Gastroesophageal sphincter (tissue), 4 donors: ENCODE measurements around the gene PSEN2. TPM values are rescaled to one million over a fixed set of nuclear protein-coding genes. Genes with fewer than 3 reads are reported as not detected.

Source experiments
- ATAC-seq: fragments of 150-250 bp; one replicate; pipeline ENCODE4 v1.9.1; 2016; ENCODE audit warnings: mild to moderate bottlenecking, moderate library complexity
- H3K27ac ChIP-seq, 4 donors: fragments of 200-600 bp; sonication (generic) in 3 of 4; 1 replicate in 3 of 4; 2 replicates in 1 of 4; pipeline ENCODE4 v1.5.1; 2016 to 2019
- H3K27me3 ChIP-seq: fragments of 200-600 bp; sonication (generic); one replicate; pipeline ENCODE4 v1.5.1; 2019
- H3K36me3 ChIP-seq, 2 donors: fragments of 200-600 bp; sonication (generic); one replicate each; pipeline ENCODE4 v1.5.1; 2019; ENCODE audit warnings: control low read depth in 1 of 2
- H3K4me1 ChIP-seq, 3 donors: fragments of 200-600 bp; sonication (generic); 1 replicate in 2 of 3; 2 replicates in 1 of 3; pipeline ENCODE4 v1.5.1; 2016 to 2019; ENCODE audit warnings: control low read depth in 2 of 3
- H3K4me3 ChIP-seq, 2 donors: fragments of 200-600 bp; sonication (generic); one replicate each; pipeline ENCODE4 v1.5.1; 2019; ENCODE audit warnings: mild to moderate bottlenecking in 1 of 2, moderate library complexity in 1 of 2
- H3K9me3 ChIP-seq, 3 donors: fragments of 200-600 bp; sonication (generic); one replicate each; pipeline ENCODE4 v1.5.1; 2017 to 2019; ENCODE audit warnings: control low read depth in 2 of 3
- CTCF ChIP-seq, 4 experiments: fragments of 200-600 bp in 2 of 4; fragments of 450-650 bp in 2 of 4; sonication (generic) in 1 of 4; IDR thresholded peaks; one replicate each; pipeline ENCODE4 v1.5.1; 2017 to 2019; ENCODE audit warnings: antibody characterized with exemption in 4 of 4, mild to moderate bottlenecking in 2 of 4, moderate library complexity in 2 of 4
- EP300 ChIP-seq: sonication (generic); formaldehyde crosslinking; IDR thresholded peaks from one replicate; pipeline ENCODE4 v1.6.1; 2017; ENCODE audit warnings: antibody characterized with exemption, mild to moderate bottlenecking
- POLR2A ChIP-seq, 2 donors: fragments of 450-650 bp; IDR thresholded peaks; one replicate each; pipeline ENCODE4 v1.6.1; 2017; ENCODE audit warnings: antibody characterized with exemption in 2 of 2, mild to moderate bottlenecking in 2 of 2, moderate library complexity in 1 of 2
- POLR2AphosphoS5 ChIP-seq: sonication (generic); formaldehyde crosslinking; IDR thresholded peaks from one replicate; pipeline ENCODE4 v1.6.1; 2017; ENCODE audit warnings: antibody characterized with exemption
- WGBS, 2 donors: methylation state at CpG; one replicate each; pipeline ENCODE4 v1.1.5; 2018; ENCODE audit warnings: low coverage in 1 of 2; 5-methylcytosine and 5-hydroxymethylcytosine counted together
- total RNA-seq, 4 donors: library from RNA; depleted of rRNA; stranded (reverse); fragments of >200 nt; gene quantifications; one replicate each; pipeline ENCODE4 v1.1.0, GENCODE V29; 2016

The PSEN2 gene
- total RNA-seq, 4 donors from 2014 or later, result 41.4 to 64.4 (median 42.5) TPM

DNA sequence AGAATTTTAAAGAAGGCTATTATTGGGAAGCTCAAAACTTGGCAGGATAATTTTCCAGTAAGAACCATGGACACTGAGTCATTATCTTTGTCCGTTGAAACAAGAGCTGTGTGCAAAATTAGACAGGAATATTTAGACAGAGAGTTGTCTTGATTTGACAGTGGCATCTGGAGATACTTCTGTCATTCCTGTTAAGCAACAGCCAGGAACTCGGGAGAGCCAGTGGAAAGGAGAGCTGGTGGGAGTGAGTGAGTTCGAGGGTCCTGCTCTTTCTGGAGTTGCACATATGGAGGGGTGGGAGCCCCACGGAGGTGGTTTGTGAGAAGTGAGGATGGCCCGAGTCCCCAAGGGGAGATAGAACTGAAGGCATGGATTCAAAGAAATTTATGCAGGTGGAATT lies 72.7 kb downstream of the PSEN2 start:
- no peak for ATAC-seq
- Histone ChIP-seq H3K36me3 (no peaks in the 10 kb centered on the region), H3K4me1 (peaks cover 6 to 76% (median 44%) of the 10 kb centered on the region in 3 donors), H3K9me3 (peaks cover 0 to 4% (median 0%) of the 10 kb centered on the region in 3 donors), H3K27me3 (no peaks in the 10 kb centered on the region), H3K4me3 (no peak overlapping the region), H3K27ac (peak overlapping the region in 2 of 4 donors; percentile 6 to 40)
- TF ChIP-seq POLR2A (IDR thresholded peaks at IDR 0.05), result no peak
- no peak for TF ChIP-seq POLR2AphosphoS5
- no peak for TF ChIP-seq EP300
- no peak for TF ChIP-seq CTCF (IDR thresholded peaks at IDR 0.05)
- 0 to 53% methylated on average over 1 to 5 of the region's 5 CpGs for WGBS, 2 donors

- no peak for ATAC-seq
- H3K27ac ChIP-seq, result peak overlapping the region in 1 of 4 donors; percentile 29
- WGBS, 2 donors, result 78 to 100% methylated on average over 1 of the region's 2 CpGs
- no peak overlapping the region for H3K4me3 ChIP-seq
- peaks cover 0 to 4% (median 0%) of the 10 kb centered on the region in 3 donors for H3K9me3 ChIP-seq
- H3K36me3 ChIP-seq, result no peaks in the 10 kb centered on the region
- no peaks in the 10 kb centered on the region for H3K27me3 ChIP-seq
- peaks cover 0 to 69% (median 38%) of the 10 kb centered on the region in 3 donors for H3K4me1 ChIP-seq
- no peak for TF ChIP-seq CTCF (IDR thresholded peaks at IDR 0.05)
- TF ChIP-seq EP300, result no peak
- TF ChIP-seq POLR2A (IDR thresholded peaks at IDR 0.05), result no peak
- no peak for TF ChIP-seq POLR2AphosphoS5
Measured at GRCh38 chr1:226943927-226944326, 73.5 kb downstream of the PSEN2 start.

DNA sequence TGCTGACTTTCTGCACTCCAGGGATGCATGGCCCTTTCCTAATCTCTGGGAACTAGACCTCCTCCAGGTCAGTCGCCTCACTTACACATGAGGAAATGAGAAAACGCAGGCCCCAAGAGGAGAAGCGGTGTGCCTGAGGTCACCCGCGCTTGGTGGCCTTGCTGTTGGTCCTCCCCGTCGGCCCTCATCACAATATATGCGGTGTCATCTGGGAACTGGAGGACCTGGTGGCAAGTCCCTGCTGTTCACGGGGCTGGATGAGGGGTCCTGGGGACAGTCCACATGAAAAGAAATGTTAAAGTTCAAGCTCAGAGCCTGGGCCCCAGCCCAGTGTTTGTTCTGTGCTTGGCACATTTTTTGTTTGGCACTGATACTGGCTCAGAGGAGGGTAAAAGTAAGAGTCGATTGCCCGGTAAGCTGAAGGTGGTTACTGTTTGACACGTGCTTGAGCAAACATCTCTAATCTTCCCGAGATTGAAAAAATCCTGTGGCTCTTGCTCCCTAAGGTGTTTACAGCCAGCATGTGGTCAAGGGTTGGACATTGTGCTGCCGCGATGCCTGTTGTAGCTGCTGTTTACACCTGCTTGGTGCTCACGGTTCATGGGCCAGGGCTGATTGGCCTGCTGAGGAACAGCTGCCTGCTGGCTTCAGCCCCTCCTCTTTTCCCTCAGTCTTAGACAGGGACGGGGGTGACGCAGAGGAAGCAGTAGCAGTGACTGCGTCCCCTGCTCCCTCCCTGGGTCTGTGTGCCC lies 74.9 kb downstream of the PSEN2 start:
- Histone ChIP-seq H3K4me1 (peaks cover 0 to 82% (median 38%) of the 10 kb centered on the region in 3 donors), H3K9me3 (peaks cover 0 to 4% (median 0%) of the 10 kb centered on the region in 3 donors), H3K27me3 (no peaks in the 10 kb centered on the region), H3K27ac (peak overlapping the region in 3 of 4 donors; percentile 25 to 50 (median 50)), H3K36me3 (peaks cover 0 to 10% of the 10 kb centered on the region in 2 donors), H3K4me3 (no peak overlapping the region)
- ATAC-seq, result no peak
- WGBS, 2 donors, result 30% methylated on average over 2 of the region's 19 CpGs; no CpG with 5 or more reads in 1 of the 2 donors
- TF ChIP-seq CTCF (IDR thresholded peaks at IDR 0.05), result no peak
- TF ChIP-seq POLR2AphosphoS5, result no peak
- TF ChIP-seq EP300, result no peak
- no peak for TF ChIP-seq POLR2A (IDR thresholded peaks at IDR 0.05)

Other genes with a start within 250 kb of the PSEN2 start
- gene ITPKB, start 131.3 kb upstream of the PSEN2 start, total RNA-seq, result 100 to 1,000 TPM in 1 of 4 donors, 10 to 100 TPM in 3; 75.0 to 184 (median 94.2) TPM
- gene COQ8A, start 69.7 kb downstream of the PSEN2 start, total RNA-seq, result 10 to 100 TPM; 53.2 to 94.0 (median 80.8) TPM